CD14-positive monocyte (primary cell): ENCODE results near the gene ITGB2. TPM values are rescaled to one million over a fixed set of nuclear protein-coding genes. Genes with fewer than 3 reads are reported as not detected.

Experiments
- DNase-seq, 3 donors: peaks; one replicate each; pipeline ENCODE4 v3.0.0-alpha.2; 2011 to 2022
- H2AFZ ChIP-seq: 2 replicates; pipeline ENCODE4 v1.6.0; 2012; ENCODE audit warnings: mild to moderate bottlenecking, low read depth, low read length, inconsistent platforms; ENCODE audit not compliant: insufficient read depth, poor library complexity, severe bottlenecking
- H3K27ac ChIP-seq, 2 donors: 1 replicate in 1 of 2; 2 replicates in 1 of 2; pipeline ENCODE4 v1.5.1; 2012 to 2013; ENCODE audit warnings: low read length in 2 of 2, control low read depth in 1 of 2, inconsistent platforms in 1 of 2, low read depth in 1 of 2, mild to moderate bottlenecking in 1 of 2
- H3K27me3 ChIP-seq, 2 donors: one replicate each; pipeline versions ENCODE4 v1.6.0 to v1.6.1; 2011 to 2013; ENCODE audit warnings: low read length in 2 of 2; ENCODE audit not compliant: control insufficient read depth in 2 of 2, insufficient read depth in 2 of 2
- H3K36me3 ChIP-seq, 2 donors: replicated peaks in 1 of 2; 1 replicate in 1 of 2; 2 replicates in 1 of 2; pipeline versions ENCODE4 v1.5.1 to v1.6.1; 2012 to 2013; ENCODE audit warnings: low read length in 2 of 2, control low read depth in 1 of 2, inconsistent platforms in 1 of 2, mild to moderate bottlenecking in 1 of 2; ENCODE audit not compliant: insufficient read depth in 2 of 2, control insufficient read depth in 1 of 2
- H3K4me1 ChIP-seq, 2 donors: 1 replicate in 1 of 2; 2 replicates in 1 of 2; pipeline versions ENCODE4 v1.5.1 to v1.6.1; 2012 to 2013; ENCODE audit warnings: low read length in 2 of 2, control low read depth in 1 of 2, inconsistent platforms in 1 of 2, mild to moderate bottlenecking in 1 of 2, moderate library complexity in 1 of 2; ENCODE audit not compliant: insufficient read depth in 2 of 2, control insufficient read depth in 1 of 2
- H3K4me2 ChIP-seq: replicated peaks from 2 replicates; pipeline ENCODE3; 2012; ENCODE audit warnings: low read length, moderate library complexity, mild to moderate bottlenecking; ENCODE audit not compliant: poor library complexity, severe bottlenecking; ENCODE audit errors: extremely low read depth
- H3K4me3 ChIP-seq, 3 experiments: fragments of 200-600 bp in 1 of 3; sonication (generic) in 1 of 3; replicated peaks in 1 of 3; 1 replicate in 2 of 3; 2 replicates in 1 of 3; pipeline ENCODE4 v1.5.1; 2011 to 2013; ENCODE audit warnings: low read length in 3 of 3, mild to moderate bottlenecking in 3 of 3, control low read depth in 2 of 3, low read depth in 2 of 3, inconsistent platforms in 1 of 3, moderate library complexity in 1 of 3
- H3K79me2 ChIP-seq: 2 replicates; pipeline ENCODE4 v1.6.0; 2012; ENCODE audit warnings: mild to moderate bottlenecking, control low read depth, inconsistent platforms, low read length, moderate library complexity; ENCODE audit not compliant: insufficient read depth
- H3K9ac ChIP-seq: 2 replicates; pipeline ENCODE4 v1.6.0; 2017; ENCODE audit warnings: low read length, mild to moderate bottlenecking; ENCODE audit not compliant: insufficient read depth, poor library complexity, severe bottlenecking
- H3K9me3 ChIP-seq, 2 donors: replicated peaks in 1 of 2; 1 replicate in 1 of 2; 2 replicates in 1 of 2; pipeline versions ENCODE4 v1.5.1 to v1.6.1; 2012 to 2013; ENCODE audit warnings: low read length in 2 of 2, control low read depth in 1 of 2; ENCODE audit not compliant: control insufficient read depth in 1 of 2, insufficient read depth in 1 of 2
- H4K20me1 ChIP-seq: 2 replicates; pipeline ENCODE4 v1.6.0; 2012; ENCODE audit warnings: mild to moderate bottlenecking, low read length, control low read depth, moderate library complexity; ENCODE audit not compliant: insufficient read depth
- H3K27ac Mint-ChIP-seq, 7 donors: one replicate each; pipeline ENCODE4 v1.8.0; 2020; ENCODE audit warnings: mild to moderate bottlenecking in 7 of 7, mixed read lengths in 7 of 7, moderate library complexity in 6 of 7, inconsistent platforms in 2 of 7
- H3K27me3 Mint-ChIP-seq, 3 donors: one replicate each; pipeline ENCODE4 v1.8.0; 2021 to 2022; ENCODE audit warnings: low read depth in 3 of 3, mild to moderate bottlenecking in 3 of 3, mixed read lengths in 3 of 3, moderate library complexity in 3 of 3, inconsistent platforms in 1 of 3
- H3K36me3 Mint-ChIP-seq, 2 donors: one replicate each; pipeline ENCODE4 v1.8.0; 2020; ENCODE audit warnings: mixed read lengths in 2 of 2, inconsistent platforms in 1 of 2, mild to moderate bottlenecking in 1 of 2
- H3K4me1 Mint-ChIP-seq: one replicate; pipeline ENCODE4 v1.8.0; 2020; ENCODE audit warnings: mild to moderate bottlenecking, mixed read lengths
- H3K4me3 Mint-ChIP-seq, 2 donors: one replicate each; pipeline ENCODE4 v1.8.0; 2020; ENCODE audit warnings: mild to moderate bottlenecking in 2 of 2, mixed read lengths in 2 of 2, moderate library complexity in 1 of 2
- H3K9me3 Mint-ChIP-seq, 7 donors: one replicate each; pipeline ENCODE4 v1.8.0; 2020 to 2022; ENCODE audit warnings: mixed read lengths in 7 of 7, mild to moderate bottlenecking in 6 of 7, moderate library complexity in 6 of 7, inconsistent platforms in 2 of 7
- WGBS: methylation state at CpG from one replicate; pipeline ENCODE4 v1.1.5; 2013; ENCODE audit warnings: missing lambda C conversion rate; ENCODE audit not compliant: insufficient coverage; 5-methylcytosine and 5-hydroxymethylcytosine counted together
- intact Hi-C, 2 donors: fragments of 100-400 bp; cut with micrococcal nuclease; formaldehyde crosslinking; loops; one replicate each; pipeline versions ENCODE4 v1.15.0 to v1.15.1; 2023
- polyA plus RNA-seq, 3 donors: library from polyadenylated mRNA; depleted of rRNA in 1 of 3; unstranded in 2 of 3; stranded (reverse) in 1 of 3; fragments of 300-500 nt in 2 of 3; fragments of >200 nt in 1 of 3; fragmentation: Illumina TruSeq in 2 of 3; gene quantifications; 1 replicate in 2 of 3; 2 replicates in 1 of 3; pipeline ENCODE4 v1.2.3, GENCODE V29; 2012 to 2021
- TF ChIP-seq, protein P1 (sequence below): fragments of 200-600 bp; IDR thresholded peaks from one replicate; pipeline ENCODE4 v1.8.0; 2022; ENCODE audit warnings: antibody characterized with exemption, mild to moderate bottlenecking

Gene ITGB2
- polyA plus RNA-seq, 3 donors = 1,470 to 1,628 (median 1,602) TPM

DNA sequence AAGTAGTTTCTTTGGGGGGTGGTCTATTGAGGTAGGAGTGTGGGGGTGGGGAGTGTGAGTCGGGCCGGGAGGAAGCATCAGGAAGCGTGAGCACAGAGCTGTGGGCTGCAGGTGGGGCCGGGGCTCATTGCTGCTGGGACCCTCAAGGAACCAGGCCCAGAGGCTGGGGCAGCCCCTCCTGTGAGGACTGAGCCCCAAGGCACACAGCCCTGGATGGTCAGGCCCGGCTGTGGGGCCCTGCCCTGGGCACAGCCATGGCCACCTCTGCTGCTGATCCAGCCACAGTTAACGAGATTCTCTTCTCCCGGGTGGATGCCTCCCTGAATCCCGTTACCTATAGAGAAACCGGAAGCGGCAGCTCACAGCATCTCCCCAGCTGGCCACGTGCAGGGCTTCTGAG lies 79.9 kb downstream of the ITGB2 start:
- Mint-ChIP-seq H3K27ac (no peak overlapping the region), H3K4me3 (no peak overlapping the region), H3K4me1 (peaks cover 14% of the 10 kb centered on the region), H3K9me3 (peaks cover 0 to 2% (median 0%) of the 10 kb centered on the region in 7 donors), H3K36me3 (no peaks in the 10 kb centered on the region), H3K27me3 (peaks cover 7 to 12% (median 10%) of the 10 kb centered on the region in 3 donors)
- H3K27ac ChIP-seq = no peak overlapping the region
- no peak overlapping the region for H2AFZ ChIP-seq
- intact Hi-C loops = no loop called here
- DNase-seq = no peak
- H3K9ac ChIP-seq = no peak overlapping the region
- TF ChIP-seq, protein P1, sequence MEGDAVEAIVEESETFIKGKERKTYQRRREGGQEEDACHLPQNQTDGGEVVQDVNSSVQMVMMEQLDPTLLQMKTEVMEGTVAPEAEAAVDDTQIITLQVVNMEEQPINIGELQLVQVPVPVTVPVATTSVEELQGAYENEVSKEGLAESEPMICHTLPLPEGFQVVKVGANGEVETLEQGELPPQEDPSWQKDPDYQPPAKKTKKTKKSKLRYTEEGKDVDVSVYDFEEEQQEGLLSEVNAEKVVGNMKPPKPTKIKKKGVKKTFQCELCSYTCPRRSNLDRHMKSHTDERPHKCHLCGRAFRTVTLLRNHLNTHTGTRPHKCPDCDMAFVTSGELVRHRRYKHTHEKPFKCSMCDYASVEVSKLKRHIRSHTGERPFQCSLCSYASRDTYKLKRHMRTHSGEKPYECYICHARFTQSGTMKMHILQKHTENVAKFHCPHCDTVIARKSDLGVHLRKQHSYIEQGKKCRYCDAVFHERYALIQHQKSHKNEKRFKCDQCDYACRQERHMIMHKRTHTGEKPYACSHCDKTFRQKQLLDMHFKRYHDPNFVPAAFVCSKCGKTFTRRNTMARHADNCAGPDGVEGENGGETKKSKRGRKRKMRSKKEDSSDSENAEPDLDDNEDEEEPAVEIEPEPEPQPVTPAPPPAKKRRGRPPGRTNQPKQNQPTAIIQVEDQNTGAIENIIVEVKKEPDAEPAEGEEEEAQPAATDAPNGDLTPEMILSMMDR = no peak
- no peaks in the 10 kb centered on the region for H3K9me3 ChIP-seq
- H3K4me2 ChIP-seq = no peak overlapping the region
- WGBS = 81% methylated on average over 10 of the region's 11 CpGs
- H3K4me1 ChIP-seq = peaks cover 7 to 10% of the 10 kb centered on the region in 2 donors
- no peaks in the 10 kb centered on the region for H3K36me3 ChIP-seq
- no peaks in the 10 kb centered on the region for H4K20me1 ChIP-seq
- no peaks in the 10 kb centered on the region for H3K79me2 ChIP-seq
- H3K4me3 ChIP-seq = no peak overlapping the region
- H3K27me3 ChIP-seq = no peaks in the 10 kb centered on the region

DNA sequence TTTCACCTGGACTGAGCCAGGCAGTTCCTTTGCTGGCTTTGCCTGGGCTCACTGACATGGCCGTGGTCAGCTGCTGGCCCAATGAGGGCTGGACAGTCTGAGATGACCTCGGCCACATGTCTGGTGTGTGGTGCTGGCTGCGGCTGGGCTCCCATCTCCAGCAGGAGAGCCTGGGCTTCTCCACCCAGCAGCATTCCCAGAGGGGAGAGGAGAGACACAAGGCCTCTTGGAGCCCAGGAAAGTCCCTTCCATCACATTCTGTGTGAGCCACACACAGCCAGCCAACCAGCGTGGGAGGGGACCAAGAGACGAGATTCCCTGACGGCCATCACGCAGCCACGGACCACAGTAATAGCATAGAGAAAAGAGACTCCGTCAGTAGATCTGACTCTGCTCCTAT lies 81.7 kb downstream of the ITGB2 start:
- WGBS = 97% methylated on average over 8 of the region's 9 CpGs
- Mint-ChIP-seq H3K36me3 (no peaks in the 10 kb centered on the region), H3K27ac (no peak overlapping the region), H3K9me3 (peaks cover 0 to 2% (median 0%) of the 10 kb centered on the region in 7 donors), H3K27me3 (peaks cover 5 to 11% (median 7%) of the 10 kb centered on the region in 3 donors), H3K4me3 (no peak overlapping the region), H3K4me1 (peaks cover 4% of the 10 kb centered on the region)
- no peaks in the 10 kb centered on the region for H3K27me3 ChIP-seq
- H3K79me2 ChIP-seq = no peaks in the 10 kb centered on the region
- H3K27ac ChIP-seq = no peak overlapping the region
- H3K9me3 ChIP-seq = no peaks in the 10 kb centered on the region
- intact Hi-C loops = no loop called here
- H4K20me1 ChIP-seq = no peaks in the 10 kb centered on the region
- no peak overlapping the region for H3K9ac ChIP-seq
- H3K4me3 ChIP-seq = no peak overlapping the region
- no peak overlapping the region for H3K4me2 ChIP-seq
- no peak for DNase-seq
- H3K36me3 ChIP-seq = no peaks in the 10 kb centered on the region
- H2AFZ ChIP-seq = no peak overlapping the region
- TF ChIP-seq, protein P1 = no peak
- H3K4me1 ChIP-seq = no peaks in the 10 kb centered on the region
